ENCODE measurements around the gene SCART1. TPM values are rescaled to one million over a fixed set of nuclear protein-coding genes. Genes with fewer than 3 reads are reported as not detected.

Gene SCART1
- total RNA-seq, 4 donors from 2014 or later: 4.8 to 8.1 (median 6.1) TPM

- Histone ChIP-seq H3K27ac (no peak overlapping the region), H3K9me3 (peaks cover 0 to 12% (median 0%) of the 10 kb centered on the region in 4 donors), H3K4me1 (no peaks in the 10 kb centered on the region), H3K27me3 (no peaks in the 10 kb centered on the region), H3K36me3 (peaks cover 0 to 17% (median 0%) of the 10 kb centered on the region in 3 donors), H3K4me3 (no peak overlapping the region)
- TF ChIP-seq EP300 (IDR thresholded peaks at IDR 0.05) (no peak), CTCF (IDR thresholded peaks at IDR 0.05) (no peak), POLR2A (IDR thresholded peaks at IDR 0.05) (no peak)
- no peak for DNase-seq (ENCODE audit: low spot score in 2 of 2)
- WGBS, 2 donors: 70 to 86% methylated on average over 7 to 9 of the region's 9 CpGs
Observed at GRCh38 chr10:133476641-133476990, 22.9 kb downstream of the SCART1 start.

GRCh38 chr10:133481086-133481643 lies 27.4 kb downstream of the SCART1 start:
- Histone ChIP-seq H3K27me3 (no peaks in the 10 kb centered on the region), H3K4me1 (no peaks in the 10 kb centered on the region), H3K27ac (no peak overlapping the region), H3K4me3 (no peak overlapping the region), H3K9me3 (peaks cover 0 to 51% (median 6%) of the 10 kb centered on the region in 4 donors), H3K36me3 (peaks cover 0 to 12% (median 0%) of the 10 kb centered on the region in 3 donors)
- TF ChIP-seq CTCF (IDR thresholded peaks at IDR 0.05) (no peak), EP300 (IDR thresholded peaks at IDR 0.05) (no peak), POLR2A (IDR thresholded peaks at IDR 0.05) (no peak)
- WGBS, 2 donors: 80 to 81% methylated on average over 8 to 10 of the region's 12 CpGs
- DNase-seq (ENCODE audit: low spot score in 2 of 2): no peak

- Histone ChIP-seq H3K9me3 (peaks cover 0 to 51% (median 6%) of the 10 kb centered on the region in 4 donors), H3K27me3 (no peaks in the 10 kb centered on the region), H3K4me1 (no peaks in the 10 kb centered on the region), H3K27ac (no peak overlapping the region), H3K4me3 (no peak overlapping the region), H3K36me3 (peaks cover 0 to 7% (median 0%) of the 10 kb centered on the region in 3 donors)
- no peak for TF ChIP-seq CTCF (IDR thresholded peaks at IDR 0.05)
- no peak for TF ChIP-seq EP300 (IDR thresholded peaks at IDR 0.05)
- TF ChIP-seq POLR2A (IDR thresholded peaks at IDR 0.05): no peak
- WGBS, 2 donors: 90 to 93% methylated on average over 8 to 10 of the region's 10 CpGs
- no peak for DNase-seq (ENCODE audit: low spot score in 2 of 2)
Observed at GRCh38 chr10:133481657-133482056, 27.9 kb downstream of the SCART1 start.

- Histone ChIP-seq H3K27me3 (no peaks in the 10 kb centered on the region), H3K4me1 (no peaks in the 10 kb centered on the region), H3K9me3 (peaks cover 0 to 69% (median 8%) of the 10 kb centered on the region in 4 donors)
Observed at GRCh38 chr10:133484818-133485217, 31.1 kb downstream of the SCART1 start.

GRCh38 chr10:133487085-133487484 lies 33.3 kb downstream of the SCART1 start:
- H3K4me3 ChIP-seq: no peak overlapping the region
- DNase-seq (ENCODE audit: low spot score in 2 of 2): no peak
- no peaks in the 10 kb centered on the region for H3K27me3 ChIP-seq
- H3K9me3 ChIP-seq: peaks cover 0 to 64% (median 8%) of the 10 kb centered on the region in 4 donors
- no peak for TF ChIP-seq CTCF (IDR thresholded peaks at IDR 0.05)
- no peak for TF ChIP-seq POLR2A (IDR thresholded peaks at IDR 0.05)
- no peak for TF ChIP-seq EP300 (IDR thresholded peaks at IDR 0.05)
- no peaks in the 10 kb centered on the region for H3K4me1 ChIP-seq
- no peak overlapping the region for H3K27ac ChIP-seq
- H3K36me3 ChIP-seq: peaks cover 0 to 16% (median 0%) of the 10 kb centered on the region in 3 donors

More at GRCh38 chr10:133484818-133485217, 31.1 kb downstream of the SCART1 start:
- TF ChIP-seq POLR2A (IDR thresholded peaks at IDR 0.05) (no peak), CTCF (IDR thresholded peaks at IDR 0.05) (no peak), EP300 (IDR thresholded peaks at IDR 0.05) (no peak)
- Histone ChIP-seq H3K4me3 (no peak overlapping the region), H3K27ac (no peak overlapping the region), H3K36me3 (peaks cover 0 to 5% (median 0%) of the 10 kb centered on the region in 3 donors)
- no peak for DNase-seq (ENCODE audit: low spot score in 2 of 2)
